Measurements from ENCODE around the gene RAD51AP2. TPM values are rescaled to one million over a fixed set of nuclear protein-coding genes. Genes with fewer than 3 reads are reported as not detected.

RAD51AP2 gene
- total RNA-seq = 0.04 and 0.08 TPM in 2 replicates

DNA sequence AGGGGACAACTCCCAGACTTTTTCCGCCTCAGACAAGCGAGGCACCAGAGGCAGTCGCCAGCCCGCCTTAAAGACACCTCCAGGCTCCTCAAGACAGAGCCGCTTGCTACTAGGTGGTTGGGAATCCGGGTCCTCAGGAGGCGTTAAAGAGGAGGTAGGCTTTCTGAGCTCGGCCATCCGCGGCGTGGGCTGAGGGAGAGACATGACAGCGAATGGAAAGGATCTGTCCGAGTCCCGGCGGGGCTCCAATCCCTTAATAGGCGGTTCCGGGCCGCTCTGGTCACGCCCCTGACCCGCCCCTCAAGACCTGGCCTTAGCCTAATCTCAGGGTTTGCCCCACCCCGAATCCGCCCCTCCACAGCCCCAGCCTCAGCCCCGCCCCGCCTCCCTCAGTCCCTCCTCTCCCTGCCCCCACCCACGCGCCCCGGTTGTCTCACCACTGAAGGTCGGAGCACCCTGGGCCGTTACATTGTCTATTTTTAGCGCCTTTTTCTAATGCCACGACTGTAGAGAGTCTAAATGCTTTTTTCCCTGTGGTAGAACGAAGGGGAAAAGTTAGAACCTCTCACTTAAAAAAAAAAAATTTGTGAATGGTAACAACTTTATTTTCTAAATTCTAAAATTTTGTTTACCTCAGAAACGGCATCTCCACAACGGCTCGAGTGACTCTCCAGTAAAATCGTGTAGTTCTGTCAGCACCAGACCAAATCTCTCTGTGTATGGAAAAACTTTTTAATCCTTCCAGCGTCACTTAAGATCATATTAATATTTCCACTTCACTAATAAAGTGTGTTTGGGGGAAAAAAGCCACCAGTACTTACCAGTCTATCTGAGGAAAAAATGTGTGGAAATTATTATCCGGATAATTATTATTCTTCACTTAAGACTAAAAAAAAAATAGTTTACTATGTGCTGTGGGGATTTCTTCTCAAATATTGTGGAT, at the start of gene RAD51AP2:
RAD51AP2 (minus strand) TSS at position 229 of the 943 bp plus-strand sequence; CDS start at position 204, 25 bp downstream.

GRCh38 chr2:17540093-17540812, 22.0 kb upstream of the RAD51AP2 start, which contains the start of gene VSNL1:
VSNL1 (plus strand) TSS chr2:17540696; CDS start chr2:17592075, 51,379 bp downstream.

Other genes with a start within 250 kb of the RAD51AP2 start
- gene VSNL1, start 22.3 kb upstream of the RAD51AP2 start, total RNA-seq = 12.8 and 17.3 TPM in 2 replicates
- 21.6 and 30.0 TPM in 2 replicates for gene SMC6, start 235.4 kb upstream of the RAD51AP2 start, total RNA-seq
- gene GEN1, start 235.7 kb upstream of the RAD51AP2 start, total RNA-seq = 5.9 and 12.0 TPM in 2 replicates